ENCODE results near the gene ZNF585A. TPM values are rescaled to one million over a fixed set of nuclear protein-coding genes. Genes with fewer than 3 reads are reported as not detected.
"Not testable (repeated sequence)": the region's sequence is repeated elsewhere in the genome, so short reads cannot be mapped to it uniquely, and the experiment has no call there.

ZNF585A gene
- total RNA-seq, 5 donors from 2014 or later (not counting 1 experiment from before 2014, with no cell fraction given): 4.4 to 23.8 (median 14.2) TPM

DNA sequence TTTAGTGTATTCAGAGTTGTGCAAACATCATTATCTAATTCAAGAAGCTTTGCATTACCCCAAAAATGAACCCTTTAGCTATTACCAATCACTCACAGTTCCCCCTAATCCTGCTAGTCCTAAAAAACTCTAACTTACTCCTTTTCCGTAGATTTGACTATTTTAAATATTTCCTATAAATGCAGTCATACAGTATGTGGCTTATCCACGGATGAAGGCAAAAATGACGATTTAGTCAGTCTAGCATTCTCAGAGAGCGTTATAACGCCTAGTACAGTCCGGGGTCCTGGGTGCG is 44.9 kb upstream of the ZNF585A start:
- Histone ChIP-seq H3K36me3 (ENCODE audit: control insufficient read depth in 2 of 2, extremely low read depth in 1 of 2, insufficient read depth in 1 of 2, low read length in 1 of 2) (peaks cover 0 to 16% of the 10 kb centered on the region in 2 donors), H3K9me3 (no peaks in the 10 kb centered on the region), H3K4me1 (ENCODE audit: control insufficient read depth in 1 of 2, extremely low read depth in 1 of 2, insufficient read depth in 2 of 2, low read length in 2 of 2) (peaks cover 9 to 12% of the 10 kb centered on the region in 2 experiments), H3K4me3 (ENCODE audit: control insufficient read depth in 1 of 2, extremely low read depth in 1 of 2, low read length in 1 of 2) (peak overlapping the region; percentile 78 to 100), H3K27me3 (replicated peaks in 1 of 2; ENCODE audit: control insufficient read depth in 2 of 2, extremely low read depth in 1 of 2, insufficient read depth in 2 of 2, low read length in 1 of 2) (no peaks in the 10 kb centered on the region), H3K27ac (ENCODE audit: low read length) (peak overlapping the region; percentile 82)
- Mint-ChIP-seq H3K4me1 (peaks cover 27 to 37% (median 32%) of the 10 kb centered on the region in 3 donors), H3K27ac (peak overlapping the region; percentile 99 to 100), H3K4me3 (peak overlapping the region; percentile 90 to 99 (median 94)), H3K9me3 (peaks cover 3 to 8% (median 6%) of the 10 kb centered on the region in 3 donors), H3K36me3 (peaks cover 38% of the 10 kb centered on the region), H3K27me3 (no peaks in the 10 kb centered on the region)
- CTCF ChIA-PET: interaction anchor here in 1 of 2 donors (1.0 kb wide), 1 partner anchor 140 kb away, joined by 4 read pairs; the partner anchor contains the start of gene ZNF420
- WGBS (ENCODE audit: insufficient coverage): 0% methylated on average over 7 of the region's 7 CpGs
- DNase-seq: no peak
- ATAC-seq (replicated peaks in 1 of 4): no peak
- POLR2A ChIA-PET: no interaction called here

DNA sequence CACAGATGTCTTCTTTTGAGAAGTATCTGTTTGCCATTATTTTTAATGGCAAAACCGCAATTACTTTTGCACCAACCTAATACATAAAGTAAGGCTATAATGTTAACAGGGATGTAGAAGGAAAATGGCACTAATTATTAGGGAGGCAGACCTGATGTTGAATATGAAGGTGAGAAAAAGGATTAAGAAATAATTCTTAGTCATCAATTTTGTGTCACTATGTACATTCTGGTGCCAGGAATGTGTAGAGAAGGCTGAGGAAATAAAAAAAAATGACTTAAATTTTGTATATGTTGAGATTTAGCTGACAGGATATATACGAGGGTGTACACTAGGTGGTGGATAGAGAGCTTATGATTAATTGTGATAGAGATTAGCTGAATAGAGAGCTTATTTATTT is 25.3 kb upstream of the ZNF585A start:
- Histone ChIP-seq H3K27ac (ENCODE audit: low read length) (no peak overlapping the region), H3K4me1 (ENCODE audit: control insufficient read depth in 1 of 2, extremely low read depth in 1 of 2, insufficient read depth in 2 of 2, low read length in 2 of 2) (no peaks in the 10 kb centered on the region), H3K4me3 (ENCODE audit: control insufficient read depth in 1 of 2, extremely low read depth in 1 of 2, low read length in 1 of 2) (no peak overlapping the region), H3K36me3 (ENCODE audit: control insufficient read depth in 2 of 2, extremely low read depth in 1 of 2, insufficient read depth in 1 of 2, low read length in 1 of 2) (peaks cover 7 to 20% of the 10 kb centered on the region in 2 donors), H3K27me3 (replicated peaks in 1 of 2; ENCODE audit: control insufficient read depth in 2 of 2, extremely low read depth in 1 of 2, insufficient read depth in 2 of 2, low read length in 1 of 2) (no peaks in the 10 kb centered on the region), H3K9me3 (peaks cover 9% of the 10 kb centered on the region)
- Mint-ChIP-seq H3K27ac (no peak overlapping the region), H3K4me3 (no peak overlapping the region), H3K9me3 (peaks cover 9 to 37% (median 27%) of the 10 kb centered on the region in 3 donors), H3K4me1 (no peaks in the 10 kb centered on the region), H3K36me3 (peaks cover 70% of the 10 kb centered on the region), H3K27me3 (no peaks in the 10 kb centered on the region)
- POLR2A ChIA-PET: no interaction called here
- no CpG with 5 or more reads among the region's 2 CpGs for WGBS (ENCODE audit: insufficient coverage)
- CTCF ChIA-PET: no interaction called here
- ATAC-seq (replicated peaks in 1 of 4): no peak
- no peak for DNase-seq

DNA sequence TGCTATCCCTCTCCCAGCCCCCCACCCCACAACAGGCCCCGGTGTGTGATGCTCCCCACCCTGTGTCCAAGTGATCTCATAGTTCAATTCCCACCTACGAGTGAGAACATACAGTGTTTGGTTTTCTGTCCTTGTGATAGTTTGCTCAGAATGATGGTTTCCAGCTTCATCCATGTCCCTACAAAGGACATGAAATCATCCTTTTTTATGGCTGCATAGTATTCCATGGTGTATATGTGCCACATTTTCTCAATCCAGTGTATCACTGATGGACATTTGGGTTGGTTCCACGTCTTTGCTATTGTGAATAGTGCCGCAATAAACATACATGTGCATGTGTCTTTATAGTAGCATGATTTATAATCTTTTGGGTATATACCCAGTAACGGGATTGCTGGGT is 24.6 kb upstream of the ZNF585A start:
- H3K27ac Mint-ChIP-seq; H3K4me1 ChIP-seq (ENCODE audit: control insufficient read depth in 1 of 2, extremely low read depth in 1 of 2, insufficient read depth in 2 of 2, low read length in 2 of 2); H3K27me3 ChIP-seq (replicated peaks in 1 of 2; ENCODE audit: control insufficient read depth in 2 of 2, extremely low read depth in 1 of 2, insufficient read depth in 2 of 2, low read length in 1 of 2); DNase-seq; H3K27ac ChIP-seq (ENCODE audit: low read length); POLR2A ChIA-PET; H3K4me1 Mint-ChIP-seq; H3K9me3 ChIP-seq; ATAC-seq (replicated peaks in 1 of 4); H3K4me3 Mint-ChIP-seq; CTCF ChIA-PET; H3K4me3 ChIP-seq (ENCODE audit: control insufficient read depth in 1 of 2, extremely low read depth in 1 of 2, low read length in 1 of 2); H3K27me3 Mint-ChIP-seq: not testable (repeated sequence)
- H3K36me3 Mint-ChIP-seq: peaks cover 67% of the 10 kb centered on the region
- no CpG with 5 or more reads among the region's 5 CpGs for WGBS (ENCODE audit: insufficient coverage)
- peaks cover 3 to 20% of the 10 kb centered on the region in 2 donors for H3K36me3 ChIP-seq (ENCODE audit: control insufficient read depth in 2 of 2, extremely low read depth in 1 of 2, insufficient read depth in 1 of 2, low read length in 1 of 2)
- peaks cover 11 to 39% (median 26%) of the 10 kb centered on the region in 3 donors for H3K9me3 Mint-ChIP-seq

DNA sequence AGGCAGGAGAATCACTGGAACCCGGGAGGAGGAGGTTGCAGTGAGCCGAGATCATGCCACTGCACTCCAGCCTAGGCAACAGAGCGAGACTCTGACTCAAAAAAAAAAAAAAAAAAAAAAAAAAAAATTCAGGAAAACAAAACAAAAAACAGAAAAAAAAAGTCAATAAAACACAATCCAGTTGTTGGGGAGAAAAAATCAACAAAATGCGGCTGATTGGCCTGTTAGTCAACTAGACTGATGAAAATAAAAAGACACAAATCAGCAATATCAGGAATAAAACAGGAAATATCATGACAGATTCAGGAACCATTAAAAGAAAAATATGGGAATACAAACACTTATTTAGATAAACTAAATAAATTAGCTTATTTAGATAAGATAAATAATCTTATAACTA is 22.8 kb upstream of the ZNF585A start:
- H3K36me3 ChIP-seq (ENCODE audit: control insufficient read depth in 2 of 2, extremely low read depth in 1 of 2, insufficient read depth in 1 of 2, low read length in 1 of 2): peaks cover 15 to 16% of the 10 kb centered on the region in 2 donors
- H3K4me3 ChIP-seq (ENCODE audit: control insufficient read depth in 1 of 2, extremely low read depth in 1 of 2, low read length in 1 of 2); ATAC-seq (replicated peaks in 1 of 4); H3K4me1 ChIP-seq (ENCODE audit: control insufficient read depth in 1 of 2, extremely low read depth in 1 of 2, insufficient read depth in 2 of 2, low read length in 2 of 2); H3K27ac ChIP-seq (ENCODE audit: low read length); H3K27me3 ChIP-seq (replicated peaks in 1 of 2; ENCODE audit: control insufficient read depth in 2 of 2, extremely low read depth in 1 of 2, insufficient read depth in 2 of 2, low read length in 1 of 2); H3K27me3 Mint-ChIP-seq; H3K4me1 Mint-ChIP-seq; H3K27ac Mint-ChIP-seq; DNase-seq; H3K4me3 Mint-ChIP-seq; H3K9me3 ChIP-seq; POLR2A ChIA-PET: not testable (repeated sequence)
- CTCF ChIA-PET: interaction anchor here in 1 of 2 donors (0.6 kb wide), 1 partner anchor 208 kb away, joined by 7 read pairs; no protein-coding TSS in a partner anchor
- no CpG with 5 or more reads among the region's 4 CpGs for WGBS (ENCODE audit: insufficient coverage)
- Mint-ChIP-seq H3K36me3 (peaks cover 66% of the 10 kb centered on the region), H3K9me3 (peaks cover 13 to 45% (median 29%) of the 10 kb centered on the region in 3 donors)

DNA sequence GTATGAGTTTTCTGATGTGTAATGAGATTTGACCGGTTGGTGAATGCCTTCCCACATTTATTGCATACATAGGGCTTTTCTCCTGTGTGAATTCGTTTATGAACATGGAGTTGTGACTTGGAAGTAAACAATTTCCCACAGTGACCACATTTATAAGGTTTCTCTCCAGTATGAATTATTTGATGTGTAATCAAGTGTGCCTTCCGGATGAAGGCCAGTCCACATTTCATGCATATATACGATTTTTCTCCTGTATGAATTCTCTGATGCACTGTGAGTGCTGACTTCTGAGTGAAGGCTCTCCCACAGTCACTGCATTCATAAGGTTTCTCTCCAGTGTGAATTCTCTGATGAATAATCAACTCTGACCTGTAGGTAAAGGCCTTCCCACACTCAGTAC is 13.6 kb upstream of the ZNF585A start:
- H3K27ac Mint-ChIP-seq; H3K27me3 Mint-ChIP-seq; H3K4me3 ChIP-seq (ENCODE audit: control insufficient read depth in 1 of 2, extremely low read depth in 1 of 2, low read length in 1 of 2); H3K27me3 ChIP-seq (replicated peaks in 1 of 2; ENCODE audit: control insufficient read depth in 2 of 2, extremely low read depth in 1 of 2, insufficient read depth in 2 of 2, low read length in 1 of 2); H3K4me1 Mint-ChIP-seq; H3K27ac ChIP-seq (ENCODE audit: low read length); H3K4me3 Mint-ChIP-seq; ATAC-seq (replicated peaks in 1 of 4); H3K4me1 ChIP-seq (ENCODE audit: control insufficient read depth in 1 of 2, extremely low read depth in 1 of 2, insufficient read depth in 2 of 2, low read length in 2 of 2); CTCF ChIA-PET; POLR2A ChIA-PET; DNase-seq: not testable (repeated sequence)
- no CpG with 5 or more reads among the region's 4 CpGs for WGBS (ENCODE audit: insufficient coverage)
- Mint-ChIP-seq H3K9me3 (peaks cover 14 to 64% (median 53%) of the 10 kb centered on the region in 3 donors), H3K36me3 (peaks cover 67% of the 10 kb centered on the region)
- H3K9me3 ChIP-seq: peaks cover 33% of the 10 kb centered on the region
- H3K36me3 ChIP-seq (ENCODE audit: control insufficient read depth in 2 of 2, extremely low read depth in 1 of 2, insufficient read depth in 1 of 2, low read length in 1 of 2): peaks cover 13 to 25% of the 10 kb centered on the region in 2 donors

DNA sequence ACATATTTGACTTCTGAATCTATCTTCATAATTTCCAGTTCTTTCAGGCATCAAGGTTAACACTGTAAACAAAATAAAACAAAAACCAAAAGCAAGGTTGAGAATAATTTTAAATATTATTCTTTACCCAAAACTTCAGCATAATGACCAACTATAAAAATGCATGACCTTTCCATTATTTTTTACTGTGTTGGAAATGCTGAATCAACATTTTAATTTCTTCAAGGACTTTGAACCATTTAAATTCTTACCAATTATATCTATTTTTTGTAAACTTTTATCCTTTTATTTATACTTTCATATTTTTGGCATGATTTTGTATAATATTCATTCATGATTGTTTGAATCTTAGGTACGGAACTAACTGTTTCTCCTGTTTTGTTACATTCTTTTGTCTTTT is 6.9 kb downstream of the ZNF585A start:
- H3K4me3 Mint-ChIP-seq: no peak overlapping the region
- H3K9me3 ChIP-seq: peaks cover 4% of the 10 kb centered on the region
- H3K4me3 ChIP-seq (ENCODE audit: control insufficient read depth in 1 of 2, extremely low read depth in 1 of 2, low read length in 1 of 2): no peak overlapping the region
- WGBS (ENCODE audit: insufficient coverage): no CpG with 5 or more reads among the region's 1 CpG
- H3K9me3 Mint-ChIP-seq: peaks cover 18 to 48% (median 43%) of the 10 kb centered on the region in 3 donors
- H3K36me3 ChIP-seq (ENCODE audit: control insufficient read depth in 2 of 2, extremely low read depth in 1 of 2, insufficient read depth in 1 of 2, low read length in 1 of 2): peaks cover 17 to 39% of the 10 kb centered on the region in 2 donors
- ChIA-PET POLR2A (no interaction called here), CTCF (no interaction called here)
- peaks cover 0 to 2% (median 0%) of the 10 kb centered on the region in 3 donors for H3K4me1 Mint-ChIP-seq
- ATAC-seq (replicated peaks in 1 of 4): no peak
- H3K4me1 ChIP-seq (ENCODE audit: control insufficient read depth in 1 of 2, extremely low read depth in 1 of 2, insufficient read depth in 2 of 2, low read length in 2 of 2): no peaks in the 10 kb centered on the region
- no peak overlapping the region for H3K27ac ChIP-seq (ENCODE audit: low read length)
- no peaks in the 10 kb centered on the region for H3K27me3 ChIP-seq (replicated peaks in 1 of 2; ENCODE audit: control insufficient read depth in 2 of 2, extremely low read depth in 1 of 2, insufficient read depth in 2 of 2, low read length in 1 of 2)
- H3K36me3 Mint-ChIP-seq: peaks cover 79% of the 10 kb centered on the region
- H3K27ac Mint-ChIP-seq: no peak overlapping the region
- DNase-seq: no peak
- no peaks in the 10 kb centered on the region for H3K27me3 Mint-ChIP-seq

DNA sequence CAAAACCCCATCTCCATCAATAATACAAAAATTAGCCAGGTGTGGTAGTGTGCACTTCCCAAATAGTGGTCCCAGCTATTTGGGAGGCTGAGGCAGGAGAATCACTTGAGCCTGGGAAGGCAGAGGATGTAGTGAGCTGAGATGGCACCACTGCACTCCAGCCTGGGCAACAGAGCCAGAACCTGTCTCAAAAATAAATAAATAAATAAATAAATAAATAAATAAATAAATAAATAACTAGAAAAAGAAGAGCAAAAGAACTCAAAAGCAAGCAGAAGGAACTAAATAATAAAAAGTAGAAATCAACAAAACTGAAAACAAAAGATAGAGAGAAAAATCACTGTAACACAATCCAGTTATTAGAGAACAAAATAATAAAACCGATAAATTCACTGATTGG is 12.3 kb downstream of the ZNF585A start:
- ChIA-PET CTCF (no interaction called here), POLR2A (interaction anchor here in 1 of 2 donors (0.6 kb wide), 1 partner anchor 323 kb away, joined by 3 read pairs; no protein-coding TSS in a partner anchor)
- Mint-ChIP-seq H3K9me3 (peaks cover 19 to 64% (median 51%) of the 10 kb centered on the region in 3 donors), H3K4me3 (peak overlapping the region in 1 of 3 donors; percentile 17), H3K27me3 (no peaks in the 10 kb centered on the region), H3K4me1 (no peaks in the 10 kb centered on the region), H3K36me3 (peaks cover 86% of the 10 kb centered on the region), H3K27ac (no peak overlapping the region)
- peaks cover 20% of the 10 kb centered on the region for H3K9me3 ChIP-seq
- no peak for DNase-seq
- H3K4me3 ChIP-seq (ENCODE audit: control insufficient read depth in 1 of 2, extremely low read depth in 1 of 2, low read length in 1 of 2): no peak overlapping the region
- no peak for ATAC-seq (replicated peaks in 1 of 4)
- no peak overlapping the region for H3K27ac ChIP-seq (ENCODE audit: low read length)
- H3K27me3 ChIP-seq (replicated peaks in 1 of 2; ENCODE audit: control insufficient read depth in 2 of 2, extremely low read depth in 1 of 2, insufficient read depth in 2 of 2, low read length in 1 of 2): no peaks in the 10 kb centered on the region
- H3K4me1 ChIP-seq (ENCODE audit: control insufficient read depth in 1 of 2, extremely low read depth in 1 of 2, insufficient read depth in 2 of 2, low read length in 2 of 2): no peaks in the 10 kb centered on the region
- WGBS (ENCODE audit: insufficient coverage): no CpG with 5 or more reads among the region's 1 CpG
- H3K36me3 ChIP-seq (ENCODE audit: control insufficient read depth in 2 of 2, extremely low read depth in 1 of 2, insufficient read depth in 1 of 2, low read length in 1 of 2): peaks cover 25 to 26% of the 10 kb centered on the region in 2 donors

Data from T-cell (primary cell).